ENCODE data around the gene STAMBPL1.
"Not testable (repeated sequence)": the region's sequence is repeated elsewhere in the genome, so short reads cannot be mapped to it uniquely, and the experiment has no call there.

STAMBPL1 gene

DNA sequence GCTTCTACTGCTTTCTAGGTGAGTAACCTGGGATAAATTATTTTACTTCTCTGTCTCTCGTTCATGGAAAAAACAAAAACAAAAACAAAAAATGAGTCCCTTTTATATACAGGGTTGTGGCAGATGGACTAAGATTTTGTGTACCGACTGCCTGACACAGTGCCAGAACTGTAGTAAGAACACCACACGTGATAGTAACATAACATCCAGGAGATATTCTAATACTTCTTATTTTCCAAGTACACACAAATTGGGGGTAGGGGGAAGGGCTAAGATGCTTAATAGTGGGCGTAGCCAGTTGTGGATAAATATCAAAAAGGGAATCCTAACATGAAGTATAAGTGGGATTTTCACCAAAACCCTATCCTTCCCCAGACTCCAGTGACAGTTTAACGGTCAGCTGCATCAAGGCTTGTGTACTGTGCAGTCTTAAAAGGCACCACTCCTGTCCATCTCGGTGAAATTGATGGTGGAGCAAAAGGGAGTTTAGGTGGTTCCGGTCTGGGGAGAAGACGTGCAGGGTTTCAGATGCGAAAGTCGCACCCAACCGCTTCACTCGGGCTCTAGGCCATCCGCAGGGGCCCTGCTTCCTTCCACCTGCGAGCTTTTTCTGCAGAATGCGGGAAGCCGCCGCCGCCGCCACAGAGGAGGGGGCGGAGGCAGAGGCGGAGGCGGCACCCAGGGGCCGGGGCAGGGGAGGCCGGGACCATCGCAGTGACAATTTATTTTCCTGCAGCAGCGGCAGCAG lies at the start of gene STAMBPL1:
Gene STAMBPL1, plus strand, starts transcription at position 712 of the 748 bp plus-strand sequence. CDS start 21,464 bp downstream, outside the sequence.
- peak; percentile 66 for DNase-seq

DNA sequence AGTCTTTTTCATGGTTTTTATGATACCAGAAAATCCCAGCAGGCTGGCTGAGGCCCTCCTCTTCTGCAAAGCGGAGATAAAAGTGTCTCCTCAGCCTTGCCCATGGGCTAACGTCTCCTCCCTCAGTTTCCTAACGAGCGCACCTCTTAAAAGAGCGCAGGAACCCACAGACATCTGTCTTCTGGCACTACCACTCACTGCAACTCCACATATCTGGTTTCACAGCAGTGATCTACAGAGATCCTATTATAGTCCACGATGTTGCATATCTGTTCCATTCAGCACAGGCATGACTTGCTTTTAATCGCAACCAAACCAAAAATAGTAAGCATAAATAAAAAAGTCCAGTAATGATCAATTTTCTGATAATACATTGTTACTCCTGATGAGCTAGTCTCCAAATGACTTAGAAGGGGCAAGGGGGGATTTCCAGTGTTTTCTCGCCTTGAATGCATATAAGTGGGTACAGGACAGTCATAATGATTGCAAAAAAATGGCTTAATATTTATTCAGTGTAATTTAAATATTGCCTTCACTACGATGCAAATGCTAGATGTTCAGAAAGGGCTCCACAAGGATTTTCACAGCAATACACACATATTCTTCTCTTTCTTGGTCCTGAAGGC lies 49.3 kb upstream of the STAMBPL1 start:
- no peak for DNase-seq

DNA sequence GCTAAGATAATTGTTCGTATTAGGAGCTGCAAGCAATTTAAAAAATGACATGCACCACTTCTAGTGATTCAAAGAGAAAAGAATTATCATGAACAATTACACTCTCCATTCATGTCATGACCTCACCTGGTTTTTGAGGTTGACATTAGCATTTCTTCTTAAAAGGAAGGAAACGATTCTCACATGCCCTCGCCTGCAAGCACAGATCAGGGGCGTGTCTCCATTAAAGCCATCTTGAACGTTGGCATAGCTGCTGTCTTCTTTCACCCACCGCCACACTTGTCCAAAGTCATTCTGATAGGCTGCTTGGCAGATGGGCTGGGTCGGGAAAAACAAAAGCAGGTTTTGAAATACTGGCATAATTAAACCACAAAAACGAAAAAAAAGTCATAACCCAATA lies 48.3 kb upstream of the STAMBPL1 start:
- peak; percentile 11 for DNase-seq

DNA sequence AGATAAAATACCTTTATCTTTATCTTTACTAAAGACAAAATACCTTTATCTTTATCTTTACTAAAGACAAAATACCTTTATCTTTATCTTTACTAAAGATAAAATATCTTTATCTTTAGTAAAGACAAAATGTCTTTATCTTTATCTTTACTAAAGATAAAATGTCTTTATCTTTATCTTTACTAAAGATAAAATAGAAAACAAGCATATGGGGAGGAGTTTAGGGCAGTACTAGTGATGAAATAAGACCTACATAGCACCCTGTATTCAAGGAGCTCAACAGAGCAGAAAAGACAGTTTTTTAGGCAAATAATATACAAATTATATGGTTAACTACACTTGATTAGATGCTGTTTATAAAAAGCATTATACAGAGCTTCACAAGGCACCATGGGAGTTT lies 47.7 kb upstream of the STAMBPL1 start:
- no peak for DNase-seq

DNA sequence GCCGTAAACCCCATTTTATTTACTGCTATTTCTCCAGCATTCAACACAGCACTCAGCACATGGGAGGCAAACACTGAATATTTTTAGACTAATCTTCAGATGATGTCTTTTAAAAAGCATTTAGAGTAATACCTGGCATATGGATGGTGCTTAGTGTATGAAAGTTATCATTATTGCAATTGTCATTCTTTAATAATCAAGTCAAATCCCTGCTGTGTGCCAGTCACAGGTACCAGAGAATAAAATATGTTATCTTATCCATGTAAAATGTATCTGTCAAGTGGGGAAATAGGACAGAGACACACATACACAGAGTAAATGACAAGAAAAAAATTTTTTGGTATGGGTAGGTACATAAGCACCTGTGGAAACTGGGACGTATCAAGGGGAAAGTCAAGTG lies 46.9 kb upstream of the STAMBPL1 start:
- DNase-seq, result no peak

DNA sequence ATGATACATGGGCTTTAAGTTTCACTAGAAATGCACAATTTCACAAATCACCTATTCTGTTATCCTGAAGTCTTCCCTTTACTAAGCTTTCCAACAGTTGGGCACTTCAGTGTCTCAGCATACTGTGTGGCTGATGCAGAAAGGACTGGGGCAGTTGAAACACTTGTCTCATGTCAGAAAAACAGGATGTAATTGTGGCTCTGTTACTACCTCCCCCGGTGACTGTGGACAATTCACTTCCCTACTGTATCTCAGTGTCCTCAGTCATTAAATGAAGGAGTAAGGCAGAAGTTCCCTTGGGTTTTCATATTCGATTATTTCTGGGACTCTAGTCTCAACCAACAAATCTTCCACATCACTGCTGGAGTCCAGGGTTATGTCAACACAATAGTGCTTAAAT lies 46.3 kb upstream of the STAMBPL1 start:
- DNase-seq, result no peak

DNA sequence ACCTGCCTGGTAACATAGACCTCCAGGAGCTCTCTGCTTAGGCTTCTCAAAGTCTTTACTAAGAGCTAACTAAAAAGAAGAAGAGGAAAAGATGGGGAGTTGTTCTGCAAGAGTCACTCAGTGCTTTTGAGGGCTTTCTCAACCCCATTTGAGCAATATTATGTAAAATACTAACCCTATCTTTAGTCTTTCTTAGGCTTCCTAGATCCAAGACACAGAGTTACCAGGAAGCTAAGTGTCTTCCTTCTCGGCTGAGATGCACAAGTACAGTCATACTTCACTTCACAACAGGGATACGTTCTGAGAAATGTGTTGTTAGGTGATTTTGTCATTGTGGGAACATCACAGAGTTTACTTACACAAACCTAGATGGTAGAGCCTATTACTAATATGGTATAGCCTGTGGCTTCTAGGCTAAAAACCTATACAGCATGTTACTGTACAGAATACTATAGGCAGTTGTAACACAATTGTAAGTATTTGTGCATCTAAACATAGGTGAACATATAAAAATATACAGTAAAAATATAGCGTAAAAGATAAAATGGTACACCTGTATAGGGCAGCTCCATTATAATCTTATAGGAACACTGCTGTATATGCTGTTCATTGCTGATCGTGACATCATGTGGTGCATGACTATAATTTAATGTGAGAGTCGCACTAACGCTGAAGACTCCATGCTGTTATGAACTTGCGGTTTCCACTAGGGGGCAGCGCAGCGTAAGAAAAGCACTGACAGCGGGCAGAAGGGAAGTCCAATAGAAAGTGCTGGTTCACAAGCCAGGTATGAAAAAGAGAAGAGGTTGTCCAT lies 44.7 kb upstream of the STAMBPL1 start:
- DNase-seq, result peak; percentile 89

DNA sequence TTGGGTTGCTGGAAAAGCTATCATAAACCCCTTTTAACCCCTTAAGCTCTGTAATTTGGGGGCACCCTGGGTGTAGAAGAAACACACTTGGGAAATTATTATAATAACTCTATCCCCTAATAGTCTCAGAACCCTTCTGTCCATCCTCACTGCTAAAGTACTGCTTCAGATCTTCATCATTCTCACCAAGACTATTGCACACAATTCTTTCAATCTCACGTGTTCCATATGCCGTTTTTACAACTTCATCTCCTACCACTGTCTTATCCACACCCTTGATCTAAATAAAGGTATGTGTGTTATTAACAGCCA lies 44.2 kb upstream of the STAMBPL1 start:
- DNase-seq, result no peak

DNA sequence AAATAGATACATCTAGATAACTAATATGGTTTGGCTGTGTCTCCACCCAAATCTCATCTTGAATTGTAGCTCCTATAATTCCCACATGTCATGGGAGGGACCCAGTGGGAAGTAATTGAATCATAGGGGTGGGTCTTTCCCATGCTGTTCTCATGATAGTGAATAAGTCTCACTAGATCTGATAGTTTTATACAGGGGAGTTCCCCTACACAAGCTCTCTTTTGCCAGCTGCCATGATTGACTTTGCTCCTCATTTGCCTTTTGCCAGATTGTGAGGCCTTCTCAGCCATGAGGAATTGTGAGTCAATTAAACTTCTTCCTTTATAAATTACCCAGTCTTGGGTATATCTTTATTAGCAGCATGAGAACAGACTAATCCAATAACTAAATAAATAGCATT lies 42.4 kb upstream of the STAMBPL1 start:
- not testable (repeated sequence) for DNase-seq

DNA sequence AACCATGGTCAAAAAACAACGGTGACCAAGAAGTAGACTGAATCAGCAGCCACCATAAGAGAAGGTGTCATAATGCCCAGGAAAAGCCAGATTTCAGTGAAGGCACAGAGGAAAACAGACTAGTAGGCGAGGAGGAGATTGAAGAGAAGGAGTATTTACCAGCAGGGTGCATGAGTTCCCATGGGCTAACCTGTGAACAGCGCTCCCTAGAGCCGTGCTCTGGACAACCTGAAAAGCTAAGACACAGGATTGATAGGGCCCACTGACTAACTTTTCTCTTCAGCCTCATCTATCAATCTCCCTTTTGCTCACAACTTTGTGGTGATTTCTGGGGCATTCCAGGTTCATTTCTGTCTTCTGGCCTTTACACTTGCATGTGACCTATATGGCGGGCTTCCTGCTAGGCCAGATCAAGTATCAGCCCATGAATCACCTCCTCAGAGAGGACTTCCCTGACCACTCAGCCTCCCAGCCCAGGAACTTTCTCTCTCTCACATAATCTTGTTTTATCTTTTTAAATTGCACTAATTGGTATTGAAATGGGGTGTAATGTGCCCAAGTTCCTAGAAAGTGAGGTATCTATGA lies 41.2 kb upstream of the STAMBPL1 start:
- no peak for DNase-seq

DNA sequence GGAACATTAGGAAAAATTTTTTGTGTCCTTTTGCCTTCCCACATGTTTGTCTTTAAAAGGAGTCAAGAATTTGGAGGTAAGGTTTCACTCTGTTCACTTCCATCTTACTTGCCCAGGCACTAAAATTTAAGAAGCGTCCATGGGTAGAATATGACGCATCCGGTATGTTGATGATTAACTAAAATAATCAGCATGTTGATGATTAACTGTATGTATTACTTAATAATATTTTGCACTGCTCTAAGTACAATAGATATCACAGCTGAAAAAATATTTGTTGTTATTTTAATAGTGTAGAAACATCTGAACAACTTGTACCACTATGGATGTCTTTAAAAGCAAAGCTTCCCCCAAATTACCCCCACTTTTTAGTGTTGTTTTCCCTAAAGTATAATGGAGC lies 39.9 kb upstream of the STAMBPL1 start:
- no peak for DNase-seq

DNA sequence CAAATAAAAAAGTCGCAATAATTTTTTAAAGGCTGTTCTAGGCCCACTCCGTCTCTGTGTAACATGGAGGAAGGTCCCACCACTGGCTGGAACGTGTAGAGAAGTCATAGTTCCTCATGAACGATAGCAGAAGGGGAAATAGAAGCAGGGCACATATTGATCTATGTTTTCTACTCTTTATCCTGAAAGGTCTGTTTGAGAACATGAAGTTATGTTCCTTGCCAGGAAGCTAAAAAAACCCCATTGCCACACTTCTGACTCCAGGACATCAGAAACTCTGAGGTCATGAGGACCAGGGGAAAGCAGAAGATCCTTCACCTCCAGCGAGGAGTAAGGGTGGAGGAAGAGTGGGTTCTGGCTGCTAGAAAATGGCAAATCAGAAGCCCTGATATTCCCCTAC lies 39.2 kb upstream of the STAMBPL1 start:
- DNase-seq, result no peak

DNA sequence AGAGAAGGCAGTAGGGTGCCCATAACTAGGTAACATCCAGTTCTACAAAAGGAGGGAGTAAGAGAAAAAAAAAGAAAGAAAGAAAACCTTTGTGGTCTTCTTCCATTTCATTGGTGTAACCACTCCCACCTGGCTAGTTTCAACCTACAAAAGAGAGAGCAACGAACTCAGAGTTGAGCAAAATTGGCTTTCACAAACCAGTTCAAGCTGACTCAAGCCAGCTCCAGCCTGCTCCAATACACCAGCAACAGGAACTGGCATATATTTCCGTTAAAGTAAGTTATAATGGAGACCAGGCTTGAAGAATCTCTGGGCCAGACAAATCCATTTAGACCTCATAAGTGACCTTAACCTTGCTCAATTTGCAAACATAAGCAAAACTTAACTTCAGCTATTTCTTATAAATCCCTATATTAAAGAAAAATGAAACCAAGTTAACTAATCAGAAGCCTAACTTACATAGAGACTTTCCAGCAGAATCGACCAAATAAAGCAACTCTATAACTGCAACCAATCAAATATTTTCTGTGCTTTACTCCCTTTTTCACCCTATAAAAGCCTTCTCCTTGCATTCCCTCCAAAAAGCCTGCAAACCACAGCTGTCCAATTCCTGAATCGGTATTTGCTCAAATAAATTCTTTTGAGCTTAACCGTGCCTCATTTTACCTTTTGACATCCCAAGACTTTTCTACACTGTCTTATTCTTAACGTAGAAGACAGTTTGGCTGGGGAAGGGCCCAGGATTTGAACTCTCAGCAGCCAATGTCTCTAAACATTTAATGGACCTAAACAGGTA lies 38.5 kb upstream of the STAMBPL1 start:
- DNase-seq, result no peak

DNA sequence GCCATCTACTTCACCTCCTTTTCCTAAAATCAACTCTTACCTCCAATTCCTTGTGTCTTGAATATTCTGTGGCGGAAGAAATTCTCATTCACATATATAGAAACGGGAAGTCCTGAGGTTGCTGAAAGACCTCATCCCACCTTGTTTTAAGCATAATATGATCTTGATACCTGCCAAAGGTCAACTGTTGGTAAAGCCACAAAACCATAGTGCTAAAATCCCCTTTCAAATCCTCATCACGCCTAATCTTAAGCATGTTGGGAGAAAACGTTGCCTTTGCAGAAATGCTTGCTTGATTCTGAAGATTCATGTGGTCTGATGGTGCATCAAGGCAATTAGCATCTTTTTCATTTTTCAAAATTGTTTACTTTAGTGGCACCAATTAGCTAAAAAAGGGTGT lies 36.9 kb upstream of the STAMBPL1 start:
- DNase-seq, result no peak

DNA sequence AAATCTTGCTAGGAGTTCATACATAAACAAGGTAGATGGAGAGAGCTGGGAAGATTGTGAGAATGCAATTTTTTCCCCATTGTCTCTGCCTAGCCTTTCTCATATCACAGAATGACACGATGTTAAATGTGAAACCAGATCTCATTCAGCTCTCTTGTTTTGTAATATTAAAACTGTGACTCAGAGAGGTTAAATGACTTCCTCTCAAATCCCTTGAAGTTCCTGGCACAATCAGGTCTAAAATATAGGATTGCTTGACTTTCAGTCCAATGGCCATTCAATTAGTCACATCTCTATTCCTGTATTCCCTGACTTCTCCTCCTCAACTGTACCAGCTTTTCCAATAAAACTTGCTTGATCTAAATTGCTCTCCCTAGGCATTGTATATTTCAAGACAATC lies 31.5 kb upstream of the STAMBPL1 start:
- no peak for DNase-seq

DNA sequence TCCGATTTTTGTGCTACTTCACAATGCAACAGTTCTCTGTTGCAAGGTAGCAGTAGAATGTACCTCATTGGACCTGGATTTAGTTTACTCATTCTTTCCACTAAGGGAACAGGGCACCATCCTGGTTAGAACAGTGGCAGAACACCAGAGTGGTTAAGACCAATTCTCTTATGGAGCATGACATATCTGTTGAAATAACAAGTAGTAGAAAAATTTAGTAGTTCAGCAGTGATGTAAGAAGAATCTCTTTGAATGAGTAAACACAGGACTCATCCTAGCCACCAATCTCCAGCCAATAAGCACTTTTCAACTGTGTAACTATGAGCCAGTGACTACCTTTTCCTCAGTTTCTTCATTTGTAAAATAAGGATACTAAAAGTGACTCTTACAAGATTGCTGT lies 30.8 kb upstream of the STAMBPL1 start:
- DNase-seq, result no peak

DNA sequence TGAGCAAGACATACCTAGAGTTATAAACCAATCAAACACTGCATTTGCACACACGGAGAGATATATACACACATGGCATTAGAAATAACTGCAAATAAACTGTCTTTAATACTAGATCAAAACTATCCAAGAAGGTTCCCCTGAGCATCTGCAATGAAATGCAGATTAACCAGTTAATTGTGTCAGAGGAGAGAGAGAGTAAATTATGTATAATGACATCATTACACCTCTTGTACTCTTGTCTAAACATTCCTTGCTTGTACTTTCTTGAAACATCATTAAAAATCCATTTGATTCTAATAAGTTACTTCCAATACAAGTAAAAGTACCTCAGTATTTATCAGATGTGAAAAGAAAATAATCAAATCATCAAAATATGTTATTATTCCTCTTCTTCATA lies 29.3 kb upstream of the STAMBPL1 start:
- DNase-seq, result no peak

DNA sequence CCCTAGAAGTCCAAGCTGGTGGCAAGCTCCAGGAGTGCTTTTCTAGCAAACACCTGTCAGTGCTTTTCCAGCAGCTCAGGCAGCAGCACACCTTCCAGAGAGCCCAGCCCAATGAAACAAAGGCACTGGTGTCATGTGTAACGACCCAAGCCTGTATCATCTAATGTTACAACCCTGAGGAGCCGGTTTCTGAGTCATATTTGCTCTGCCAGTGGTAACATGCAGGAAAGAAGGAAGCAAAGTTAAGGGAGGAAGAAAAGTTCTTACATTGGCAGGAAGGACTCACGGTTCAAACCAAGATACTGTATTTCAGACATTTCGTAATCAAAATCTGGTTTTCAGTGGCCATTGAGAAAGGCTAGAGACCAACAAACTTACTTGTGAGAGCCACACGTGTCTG lies 28.3 kb upstream of the STAMBPL1 start, which contains the start of gene ANKRD22:
Gene ANKRD22, minus strand, starts transcription at position 139 of the 400 bp plus-strand sequence. CDS start 237 bp downstream, outside the sequence.
- DNase-seq, result no peak

DNA sequence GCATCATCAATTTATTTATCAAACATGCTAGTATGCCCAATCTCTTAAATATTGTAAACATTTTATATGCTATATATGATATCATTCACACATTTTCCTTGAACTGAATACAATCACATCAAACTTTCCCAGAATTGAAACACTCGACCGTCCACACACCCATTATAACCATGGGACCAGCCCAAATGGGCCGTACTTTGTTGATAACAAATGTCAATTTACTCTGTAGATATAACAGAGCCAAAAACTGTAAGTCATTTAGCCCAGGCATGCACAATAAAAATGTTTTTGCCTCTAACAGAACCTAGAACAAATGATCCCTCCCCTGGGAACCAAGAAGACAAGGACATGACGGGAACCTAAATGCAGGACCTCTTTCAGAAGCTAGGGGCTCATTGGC lies 27.7 kb upstream of the STAMBPL1 start:
- no peak for DNase-seq

DNA sequence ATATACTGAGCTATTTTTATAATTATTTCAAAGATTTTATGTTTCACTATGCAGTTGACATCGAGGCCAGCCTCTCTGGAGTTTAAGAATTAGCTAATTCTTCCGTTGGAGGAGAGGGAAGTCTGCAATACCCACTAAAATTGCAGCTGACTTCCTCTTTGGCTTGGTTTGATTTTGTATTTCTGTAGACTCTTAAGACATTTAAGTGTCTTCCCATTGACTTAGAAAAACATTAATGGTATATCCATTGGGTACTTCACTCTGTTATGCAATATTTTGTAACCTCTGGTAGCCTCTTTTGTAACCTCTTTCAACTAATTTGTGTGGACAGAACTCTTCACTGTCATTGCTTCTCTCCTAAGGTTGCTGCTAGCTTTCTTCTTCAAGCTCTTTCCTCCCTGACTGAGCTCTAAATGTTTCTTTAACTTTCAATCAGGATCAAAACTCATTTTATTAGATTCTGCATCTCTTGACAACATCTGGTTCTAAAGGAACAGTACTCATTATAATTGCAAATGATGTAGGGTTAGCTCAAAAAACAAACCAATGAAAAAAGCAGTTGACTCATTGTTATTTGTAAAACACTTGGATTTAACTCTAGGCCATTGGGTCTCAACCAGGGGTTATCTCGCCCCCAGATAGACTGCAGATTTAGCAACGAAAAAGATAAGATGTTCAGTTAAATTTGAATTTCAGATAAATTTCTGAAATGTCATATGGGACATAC lies 26.7 kb upstream of the STAMBPL1 start:
- no peak for DNase-seq

DNA sequence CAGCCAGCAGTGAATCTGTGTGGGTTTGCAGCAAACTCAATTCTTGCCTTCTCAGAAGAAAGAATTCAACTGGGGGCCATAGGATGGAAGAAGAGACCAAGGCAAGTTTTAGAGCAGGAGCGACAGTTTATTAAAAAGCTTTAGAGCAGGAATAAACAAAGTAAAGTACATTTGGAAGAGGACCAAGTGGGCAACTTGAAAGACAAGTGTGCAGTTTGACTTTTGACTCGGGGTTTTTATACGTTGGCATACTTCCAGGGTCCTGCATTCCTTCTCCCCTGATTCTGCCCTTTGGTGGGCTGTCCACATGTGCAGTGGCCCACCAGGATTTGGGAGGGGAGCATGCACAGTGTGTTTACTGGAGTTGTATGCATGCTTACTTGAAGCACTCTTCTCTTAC lies 25.4 kb upstream of the STAMBPL1 start:
- DNase-seq, result no peak

DNA sequence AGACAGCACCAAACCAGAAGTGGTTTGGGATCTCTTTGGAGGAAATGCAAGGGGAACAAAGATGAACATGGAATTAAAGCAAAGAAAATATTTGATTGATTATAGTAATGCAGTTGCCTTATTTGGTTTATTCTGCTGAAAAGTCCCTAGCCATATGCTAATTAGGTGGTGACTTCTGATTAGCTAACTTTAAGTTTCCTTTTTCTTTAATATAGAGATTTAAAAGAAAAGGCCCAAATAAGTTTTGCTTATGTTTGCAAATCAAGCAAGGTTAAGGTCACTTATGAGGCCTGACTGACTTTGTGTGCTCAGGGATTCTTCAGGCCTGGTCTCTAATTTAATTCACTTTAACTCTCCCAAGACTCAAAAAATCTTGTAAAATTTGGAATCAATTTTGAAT lies 22.2 kb upstream of the STAMBPL1 start:
- no peak for DNase-seq

Measured in activated T-cell treated with anti-CD3 and anti-CD28 coated beads for 4 hours (primary cell).